MM.1S (cell line): ENCODE data around the gene ASCC3.
"Not testable (repeated sequence)": the region's sequence is repeated elsewhere in the genome, so short reads cannot be mapped to it uniquely, and the experiment has no call there.

Experiments used
- DNase-seq: peaks from one replicate; pipeline ENCODE4 v3.0.0-alpha.2; 2015
- H2AFZ ChIP-seq: fragments of 300-600 bp; sonication (generic); 2 replicates; pipeline ENCODE4 v1.6.0; 2016; ENCODE audit warnings: antibody characterized with exemption, low read length
- H3F3A ChIP-seq: fragments of 300-600 bp; sonication (generic); 2 replicates; pipeline ENCODE4 v1.6.1; 2016; ENCODE audit warnings: mild to moderate bottlenecking, antibody characterized with exemption, low read length, moderate library complexity, mixed read lengths; ENCODE audit not compliant: insufficient read depth
- H3K27ac ChIP-seq: fragments of 300-600 bp; sonication (generic); 2 replicates; pipeline ENCODE4 v1.5.1; 2016; ENCODE audit warnings: mild to moderate bottlenecking, low read length
- H3K27me3 ChIP-seq: fragments of 300-600 bp; sonication (generic); replicated peaks from 2 replicates; pipeline ENCODE4 v1.6.0; 2016; ENCODE audit warnings: low read length; ENCODE audit not compliant: insufficient read depth
- H3K36me3 ChIP-seq: fragments of 300-600 bp; sonication (generic); replicated peaks from 2 replicates; pipeline ENCODE4 v1.6.1; 2016; ENCODE audit warnings: mild to moderate bottlenecking, low read length, mixed read lengths; ENCODE audit not compliant: insufficient read depth
- H3K4me1 ChIP-seq: fragments of 300-600 bp; sonication (generic); 2 replicates; pipeline ENCODE4 v1.6.1; 2016; ENCODE audit warnings: low read length, mixed read lengths
- H3K4me2 ChIP-seq: fragments of 300-600 bp; sonication (generic); 2 replicates; pipeline ENCODE4 v1.6.0; 2016; ENCODE audit warnings: low read depth, low read length
- H3K4me3 ChIP-seq: fragments of 300-600 bp; sonication (generic); 2 replicates; pipeline ENCODE4 v1.5.1; 2016; ENCODE audit warnings: low read length, mixed read lengths
- H3K79me2 ChIP-seq: fragments of 300-600 bp; sonication (generic); 2 replicates; pipeline ENCODE4 v1.6.1; 2016; ENCODE audit warnings: mixed run types, low read length, mixed read lengths
- H3K9ac ChIP-seq: fragments of 300-600 bp; sonication (generic); 2 replicates; pipeline ENCODE4 v1.6.1; 2016; ENCODE audit warnings: low read length, mixed read lengths
- H3K9me2 ChIP-seq: fragments of 300-600 bp; sonication (generic); replicated peaks from 2 replicates; pipeline ENCODE4 v1.6.1; 2016; ENCODE audit warnings: mild to moderate bottlenecking, low read length, mixed read lengths; ENCODE audit not compliant: insufficient read depth
- H3K9me3 ChIP-seq: fragments of 300-600 bp; sonication (generic); replicated peaks from 2 replicates; pipeline ENCODE4 v1.6.1; 2016; ENCODE audit warnings: mild to moderate bottlenecking, low read length, mixed read lengths; ENCODE audit not compliant: insufficient read depth
- H4K20me1 ChIP-seq: fragments of 300-600 bp; sonication (generic); 2 replicates; pipeline ENCODE4 v1.6.1; 2016; ENCODE audit warnings: mild to moderate bottlenecking, low read length, moderate library complexity, mixed read lengths; ENCODE audit not compliant: insufficient read depth
- EZH2 ChIP-seq: fragments of 300-600 bp; sonication (generic); optimal IDR thresholded peaks from 2 replicates; pipeline ENCODE3; 2017; ENCODE audit warnings: low read depth, mild to moderate bottlenecking, antibody characterized with exemption, low read length, mixed read lengths
- EZH2phosphoT487 ChIP-seq: fragments of 300-600 bp; sonication (generic); IDR thresholded peaks from 2 replicates; pipeline ENCODE4 v1.6.1; 2018; ENCODE audit warnings: antibody characterized with exemption, low read length
- TF ChIP-seq, protein P1 (sequence below): fragments of 300-600 bp; sonication (generic); IDR thresholded peaks from 2 replicates; pipeline ENCODE4 v1.5.1; 2016; ENCODE audit warnings: antibody characterized with exemption, low read length, mixed read lengths

Gene ASCC3

DNA sequence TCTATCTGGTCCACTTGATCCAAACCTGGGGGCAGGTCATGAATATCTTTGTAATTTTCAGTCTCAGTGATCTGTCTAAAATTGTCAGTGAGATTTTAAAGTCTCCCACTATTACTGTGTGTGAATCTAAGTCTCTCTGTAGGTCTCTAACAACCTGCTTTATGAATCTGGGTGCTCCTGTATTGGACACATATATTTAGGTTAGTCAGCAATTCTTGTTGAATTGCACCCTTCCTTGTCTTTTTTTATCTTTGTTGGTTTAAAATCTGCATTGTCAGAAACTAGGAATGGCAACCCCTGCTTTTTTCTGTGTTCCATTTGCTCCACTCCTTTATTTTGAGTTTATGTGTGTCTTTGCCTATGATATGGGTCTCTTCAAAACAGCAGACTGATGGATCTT lies 140.7 kb downstream of the ASCC3 start:
- Histone ChIP-seq H3K9ac (no peak overlapping the region), H3K27ac (no peak overlapping the region), H2AFZ (no peak overlapping the region), H3K4me2 (no peak overlapping the region), H4K20me1 (no peaks in the 10 kb centered on the region), H3K36me3 (0 out of 2 replicates have a peak, but pooled peaks cover 2% of the 10 kb centered on the region), H3K27me3 (no peaks in the 10 kb centered on the region), H3K4me3 (no peak overlapping the region), H3K4me1 (no peaks in the 10 kb centered on the region), H3K9me3 (no peaks in the 10 kb centered on the region), H3F3A (no peaks in the 10 kb centered on the region), H3K79me2 (no peaks in the 10 kb centered on the region), H3K9me2 (no peaks in the 10 kb centered on the region)
- TF ChIP-seq EZH2phosphoT487 = no peak
- TF ChIP-seq, protein P1, sequence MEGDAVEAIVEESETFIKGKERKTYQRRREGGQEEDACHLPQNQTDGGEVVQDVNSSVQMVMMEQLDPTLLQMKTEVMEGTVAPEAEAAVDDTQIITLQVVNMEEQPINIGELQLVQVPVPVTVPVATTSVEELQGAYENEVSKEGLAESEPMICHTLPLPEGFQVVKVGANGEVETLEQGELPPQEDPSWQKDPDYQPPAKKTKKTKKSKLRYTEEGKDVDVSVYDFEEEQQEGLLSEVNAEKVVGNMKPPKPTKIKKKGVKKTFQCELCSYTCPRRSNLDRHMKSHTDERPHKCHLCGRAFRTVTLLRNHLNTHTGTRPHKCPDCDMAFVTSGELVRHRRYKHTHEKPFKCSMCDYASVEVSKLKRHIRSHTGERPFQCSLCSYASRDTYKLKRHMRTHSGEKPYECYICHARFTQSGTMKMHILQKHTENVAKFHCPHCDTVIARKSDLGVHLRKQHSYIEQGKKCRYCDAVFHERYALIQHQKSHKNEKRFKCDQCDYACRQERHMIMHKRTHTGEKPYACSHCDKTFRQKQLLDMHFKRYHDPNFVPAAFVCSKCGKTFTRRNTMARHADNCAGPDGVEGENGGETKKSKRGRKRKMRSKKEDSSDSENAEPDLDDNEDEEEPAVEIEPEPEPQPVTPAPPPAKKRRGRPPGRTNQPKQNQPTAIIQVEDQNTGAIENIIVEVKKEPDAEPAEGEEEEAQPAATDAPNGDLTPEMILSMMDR = no peak
- TF ChIP-seq EZH2 = no peak
- no peak for DNase-seq

GRCh38 chr6:100737720-100738119 lies 143.4 kb downstream of the ASCC3 start:
- not testable (repeated sequence) for H3F3A ChIP-seq, H3K4me1 ChIP-seq, H3K36me3 ChIP-seq, H3K27me3 ChIP-seq, H3K9me3 ChIP-seq, H2AFZ ChIP-seq, H3K4me2 ChIP-seq, H3K27ac ChIP-seq, H3K9me2 ChIP-seq, H4K20me1 ChIP-seq, H3K9ac ChIP-seq, H3K79me2 ChIP-seq, H3K4me3 ChIP-seq, DNase-seq

- Histone ChIP-seq H3K27me3 (no peaks in the 10 kb centered on the region), H3K36me3 (no peaks in the 10 kb centered on the region), H3K4me2 (no peak overlapping the region), H3K9me3 (no peaks in the 10 kb centered on the region), H3K9ac (no peak overlapping the region), H3K79me2 (no peaks in the 10 kb centered on the region), H3K4me3 (no peak overlapping the region), H3F3A (no peaks in the 10 kb centered on the region), H3K9me2 (no peaks in the 10 kb centered on the region), H2AFZ (no peak overlapping the region), H4K20me1 (no peaks in the 10 kb centered on the region), H3K27ac (no peak overlapping the region), H3K4me1 (no peaks in the 10 kb centered on the region)
- no peak for DNase-seq
- no peak for TF ChIP-seq EZH2phosphoT487
- TF ChIP-seq EZH2 = no peak
- TF ChIP-seq, protein P1 = no peak
These were observed 149.7 kb downstream of the ASCC3 start for GRCh38 chr6:100731411-100731810.

DNA sequence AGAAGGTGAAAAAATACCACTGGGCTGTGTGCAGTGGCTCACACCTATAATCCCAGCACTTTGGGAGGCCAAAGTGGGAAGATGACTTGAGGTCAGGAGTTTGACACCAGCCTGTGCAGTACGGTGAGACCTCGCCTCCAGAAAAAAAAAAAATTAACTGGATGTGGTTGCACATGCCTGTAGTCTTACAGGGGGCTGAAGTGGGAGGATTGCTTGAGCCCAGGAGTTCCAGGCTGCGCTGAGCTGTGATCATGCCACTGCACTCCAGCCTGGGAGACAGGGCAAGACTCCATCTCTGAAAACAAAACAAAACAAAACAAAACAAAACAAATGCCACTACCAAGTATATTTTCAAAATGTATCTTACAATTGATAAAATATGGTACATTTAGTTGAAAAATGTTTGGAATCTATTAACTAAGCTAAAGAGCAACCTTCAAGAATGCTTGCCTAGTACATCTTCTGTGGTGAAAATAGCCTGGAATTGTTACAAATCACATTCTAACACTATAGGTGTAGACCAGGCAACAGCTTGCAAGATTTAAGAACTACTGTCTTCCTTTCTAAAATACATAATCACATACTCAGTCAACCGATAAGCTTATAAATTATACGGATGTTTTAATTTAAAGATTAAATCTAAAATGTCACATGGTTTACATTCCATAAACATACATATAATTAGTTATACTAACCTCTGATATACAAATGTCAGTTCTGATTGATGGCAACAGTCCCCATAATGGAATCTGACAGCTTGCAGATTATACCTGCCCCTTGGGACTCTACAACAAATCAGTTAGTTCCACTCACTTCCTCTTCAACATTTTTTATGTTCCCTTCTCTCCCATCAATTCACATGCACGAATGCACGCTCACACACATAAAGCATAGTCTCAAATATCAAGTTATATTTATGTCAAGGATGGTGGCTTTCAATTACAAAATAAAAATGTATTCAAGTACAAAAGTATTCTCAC lies 150.8 kb downstream of the ASCC3 start:
- no peaks in the 10 kb centered on the region for H3K4me1 ChIP-seq
- no peaks in the 10 kb centered on the region for H3K79me2 ChIP-seq
- no peak overlapping the region for H3K9ac ChIP-seq
- no peak overlapping the region for H3K27ac ChIP-seq
- H2AFZ ChIP-seq = no peak overlapping the region
- TF ChIP-seq, protein P1 = no peak
- no peaks in the 10 kb centered on the region for H3K9me3 ChIP-seq
- DNase-seq = no peak
- H3K4me3 ChIP-seq = no peak overlapping the region
- no peaks in the 10 kb centered on the region for H4K20me1 ChIP-seq
- H3K9me2 ChIP-seq = no peaks in the 10 kb centered on the region
- H3F3A ChIP-seq = no peaks in the 10 kb centered on the region
- no peaks in the 10 kb centered on the region for H3K27me3 ChIP-seq
- no peak overlapping the region for H3K4me2 ChIP-seq
- no peaks in the 10 kb centered on the region for H3K36me3 ChIP-seq
